ENCODE results near the gene TRMU. TPM values are rescaled to one million over a fixed set of nuclear protein-coding genes. Genes with fewer than 3 reads are reported as not detected.

The TRMU gene, protein sequence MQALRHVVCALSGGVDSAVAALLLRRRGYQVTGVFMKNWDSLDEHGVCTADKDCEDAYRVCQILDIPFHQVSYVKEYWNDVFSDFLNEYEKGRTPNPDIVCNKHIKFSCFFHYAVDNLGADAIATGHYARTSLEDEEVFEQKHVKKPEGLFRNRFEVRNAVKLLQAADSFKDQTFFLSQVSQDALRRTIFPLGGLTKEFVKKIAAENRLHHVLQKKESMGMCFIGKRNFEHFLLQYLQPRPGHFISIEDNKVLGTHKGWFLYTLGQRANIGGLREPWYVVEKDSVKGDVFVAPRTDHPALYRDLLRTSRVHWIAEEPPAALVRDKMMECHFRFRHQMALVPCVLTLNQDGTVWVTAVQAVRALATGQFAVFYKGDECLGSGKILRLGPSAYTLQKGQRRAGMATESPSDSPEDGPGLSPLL
- total RNA-seq (10 to 100 TPM; 14.3 to 34.4 TPM), polyA plus RNA-seq (10 to 100 TPM; 18.1 to 19.2 TPM)

DNA sequence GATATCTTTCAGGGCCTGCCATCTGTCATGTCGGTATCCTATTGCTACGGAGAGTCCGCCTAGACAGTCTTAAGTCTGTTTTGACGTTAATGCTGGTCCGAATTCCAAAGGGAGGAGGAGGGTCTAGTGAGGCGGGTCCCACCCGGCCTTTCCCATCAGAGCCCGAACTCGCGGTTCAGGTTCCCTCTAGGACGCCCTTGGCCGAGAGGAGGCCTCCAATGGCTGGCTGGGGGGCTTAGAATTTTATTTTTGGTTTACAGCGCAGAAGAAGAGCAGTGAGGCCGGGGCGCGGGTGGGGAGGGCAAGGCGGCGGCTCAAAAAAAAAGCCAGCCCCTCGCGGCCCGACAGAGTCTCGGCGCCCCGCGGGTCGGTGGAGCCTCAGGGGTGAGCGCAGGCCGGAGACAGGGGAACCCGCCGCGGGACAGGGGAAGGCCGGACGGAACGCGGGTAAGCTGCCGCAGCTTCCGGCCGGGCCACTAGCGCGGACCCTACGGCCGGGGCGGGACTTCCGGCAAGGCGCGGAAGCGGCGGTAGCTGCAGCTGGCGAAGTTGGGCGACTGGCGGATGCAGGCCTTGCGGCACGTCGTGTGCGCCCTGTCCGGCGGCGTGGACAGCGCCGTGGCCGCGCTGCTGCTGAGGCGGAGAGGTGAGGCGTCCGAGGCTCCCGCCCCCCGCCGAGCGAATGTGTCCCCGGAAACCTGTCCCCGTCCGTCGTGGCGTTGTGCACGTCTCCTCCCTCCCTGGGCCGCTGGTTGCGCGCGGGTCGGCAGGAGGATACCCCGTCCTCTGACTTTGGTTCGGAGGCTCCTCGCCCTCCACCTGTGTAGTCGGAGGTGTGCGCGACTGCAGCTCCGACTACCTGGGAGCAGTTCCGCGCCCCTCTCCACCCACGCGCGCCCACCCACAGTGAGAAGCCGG is at the start of gene TRMU:
TSS of gene TRMU (plus strand) at position 514 of the 918 bp plus-strand sequence. CDS start at position 565, 51 bp downstream.
- H3K27me3 ChIP-seq (ENCODE audit: control insufficient read depth in 4 of 4, insufficient read depth in 4 of 4, low read length in 3 of 4) = no peaks in the 10 kb centered on the region
- WGBS = 2% methylated on average over 93 of the region's 93 CpGs
- H3K4me1 ChIP-seq (ENCODE audit: control insufficient read depth in 4 of 4, insufficient read depth in 4 of 4, low read length in 3 of 4) = peaks cover 0 to 20% (median 10%) of the 10 kb centered on the region in 4 donors
- TF ChIP-seq, protein P1, sequence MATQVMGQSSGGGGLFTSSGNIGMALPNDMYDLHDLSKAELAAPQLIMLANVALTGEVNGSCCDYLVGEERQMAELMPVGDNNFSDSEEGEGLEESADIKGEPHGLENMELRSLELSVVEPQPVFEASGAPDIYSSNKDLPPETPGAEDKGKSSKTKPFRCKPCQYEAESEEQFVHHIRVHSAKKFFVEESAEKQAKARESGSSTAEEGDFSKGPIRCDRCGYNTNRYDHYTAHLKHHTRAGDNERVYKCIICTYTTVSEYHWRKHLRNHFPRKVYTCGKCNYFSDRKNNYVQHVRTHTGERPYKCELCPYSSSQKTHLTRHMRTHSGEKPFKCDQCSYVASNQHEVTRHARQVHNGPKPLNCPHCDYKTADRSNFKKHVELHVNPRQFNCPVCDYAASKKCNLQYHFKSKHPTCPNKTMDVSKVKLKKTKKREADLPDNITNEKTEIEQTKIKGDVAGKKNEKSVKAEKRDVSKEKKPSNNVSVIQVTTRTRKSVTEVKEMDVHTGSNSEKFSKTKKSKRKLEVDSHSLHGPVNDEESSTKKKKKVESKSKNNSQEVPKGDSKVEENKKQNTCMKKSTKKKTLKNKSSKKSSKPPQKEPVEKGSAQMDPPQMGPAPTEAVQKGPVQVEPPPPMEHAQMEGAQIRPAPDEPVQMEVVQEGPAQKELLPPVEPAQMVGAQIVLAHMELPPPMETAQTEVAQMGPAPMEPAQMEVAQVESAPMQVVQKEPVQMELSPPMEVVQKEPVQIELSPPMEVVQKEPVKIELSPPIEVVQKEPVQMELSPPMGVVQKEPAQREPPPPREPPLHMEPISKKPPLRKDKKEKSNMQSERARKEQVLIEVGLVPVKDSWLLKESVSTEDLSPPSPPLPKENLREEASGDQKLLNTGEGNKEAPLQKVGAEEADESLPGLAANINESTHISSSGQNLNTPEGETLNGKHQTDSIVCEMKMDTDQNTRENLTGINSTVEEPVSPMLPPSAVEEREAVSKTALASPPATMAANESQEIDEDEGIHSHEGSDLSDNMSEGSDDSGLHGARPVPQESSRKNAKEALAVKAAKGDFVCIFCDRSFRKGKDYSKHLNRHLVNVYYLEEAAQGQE (IDR thresholded peaks at IDR 0.05) = peak; percentile 35
- TF ChIP-seq NR2F2 (IDR thresholded peaks at IDR 0.05) = no peak
- TF ChIP-seq TAF1 (conservative IDR thresholded peaks at IDR 0.05) = peak; percentile 19
- TF ChIP-seq YY1 (IDR thresholded peaks at IDR 0.05) = peak; percentile 49
- no peak for TF ChIP-seq FOXA1 (IDR thresholded peaks at IDR 0.05)
- TF ChIP-seq GABPA (IDR thresholded peaks at IDR 0.05 in 1 of 2, conservative IDR thresholded peaks at IDR 0.05 in 1 of 2) = peak; percentile 74 to 94
- TF ChIP-seq FOXA2 (IDR thresholded peaks at IDR 0.05) = no peak
- H3K9me3 ChIP-seq (ENCODE audit: control insufficient read depth in 4 of 4, low read length in 3 of 4) = no peaks in the 10 kb centered on the region
- DNase-seq (ENCODE audit: low spot score) = peak; percentile 85
- peaks cover 0 to 17% (median 15%) of the 10 kb centered on the region in 4 donors for H3K36me3 ChIP-seq (ENCODE audit: control insufficient read depth in 4 of 4, insufficient read depth in 3 of 4, low read depth in 1 of 4, low read length in 3 of 4)
- peak within 1 kb of the TSS; percentile 68 to 93 (median 89) for H3K4me3 ChIP-seq (ENCODE audit: low read depth in 1 of 3, low read length in 3 of 3)
- H3K9ac ChIP-seq (ENCODE audit: low read depth in 1 of 2, low read length in 2 of 2) = peak within 1 kb of the TSS; percentile 10 to 87
- peak within 1 kb of the TSS; percentile 74 to 87 for H3K27ac ChIP-seq (ENCODE audit: low read depth in 1 of 2, low read length in 2 of 2)

DNA sequence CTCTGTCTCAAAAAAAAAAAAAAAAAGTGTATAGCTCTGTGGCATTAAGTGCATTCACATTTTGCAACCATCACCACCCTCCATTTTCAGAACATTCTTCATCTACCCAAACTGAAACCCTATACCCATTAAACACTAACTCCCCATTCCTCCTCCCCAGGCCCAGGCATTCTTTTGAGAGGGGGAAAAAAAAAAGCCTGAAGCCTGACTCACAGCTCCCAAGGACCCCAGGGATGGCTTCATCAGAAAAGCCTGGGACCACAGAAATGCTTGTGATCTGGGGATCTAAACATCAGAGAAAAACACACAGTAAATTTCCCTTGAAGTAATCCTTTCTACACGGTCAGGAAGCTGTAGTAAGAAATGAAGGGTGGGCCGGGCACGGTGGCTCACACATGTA is 49.5 kb upstream of the TRMU start:
- H3K4me1 ChIP-seq (ENCODE audit: control insufficient read depth in 4 of 4, insufficient read depth in 4 of 4, low read length in 3 of 4) = peaks cover 0 to 4% (median 2%) of the 10 kb centered on the region in 4 donors
- H3K9ac ChIP-seq (ENCODE audit: low read depth in 1 of 2, low read length in 2 of 2) = no peak overlapping the region
- H3K27me3 ChIP-seq (ENCODE audit: control insufficient read depth in 4 of 4, insufficient read depth in 4 of 4, low read length in 3 of 4) = no peaks in the 10 kb centered on the region
- DNase-seq (ENCODE audit: low spot score) = no peak
- 99% methylated on average over 3 of the region's 3 CpGs for WGBS
- peaks cover 42 to 94% (median 76%) of the 10 kb centered on the region in 4 donors for H3K36me3 ChIP-seq (ENCODE audit: control insufficient read depth in 4 of 4, insufficient read depth in 3 of 4, low read depth in 1 of 4, low read length in 3 of 4)
- no peak overlapping the region for H3K4me3 ChIP-seq (ENCODE audit: low read depth in 1 of 3, low read length in 3 of 3)
- no peak for TF ChIP-seq GABPA (IDR thresholded peaks at IDR 0.05 in 1 of 2, conservative IDR thresholded peaks at IDR 0.05 in 1 of 2)
- TF ChIP-seq, protein P2, sequence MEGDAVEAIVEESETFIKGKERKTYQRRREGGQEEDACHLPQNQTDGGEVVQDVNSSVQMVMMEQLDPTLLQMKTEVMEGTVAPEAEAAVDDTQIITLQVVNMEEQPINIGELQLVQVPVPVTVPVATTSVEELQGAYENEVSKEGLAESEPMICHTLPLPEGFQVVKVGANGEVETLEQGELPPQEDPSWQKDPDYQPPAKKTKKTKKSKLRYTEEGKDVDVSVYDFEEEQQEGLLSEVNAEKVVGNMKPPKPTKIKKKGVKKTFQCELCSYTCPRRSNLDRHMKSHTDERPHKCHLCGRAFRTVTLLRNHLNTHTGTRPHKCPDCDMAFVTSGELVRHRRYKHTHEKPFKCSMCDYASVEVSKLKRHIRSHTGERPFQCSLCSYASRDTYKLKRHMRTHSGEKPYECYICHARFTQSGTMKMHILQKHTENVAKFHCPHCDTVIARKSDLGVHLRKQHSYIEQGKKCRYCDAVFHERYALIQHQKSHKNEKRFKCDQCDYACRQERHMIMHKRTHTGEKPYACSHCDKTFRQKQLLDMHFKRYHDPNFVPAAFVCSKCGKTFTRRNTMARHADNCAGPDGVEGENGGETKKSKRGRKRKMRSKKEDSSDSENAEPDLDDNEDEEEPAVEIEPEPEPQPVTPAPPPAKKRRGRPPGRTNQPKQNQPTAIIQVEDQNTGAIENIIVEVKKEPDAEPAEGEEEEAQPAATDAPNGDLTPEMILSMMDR (IDR thresholded peaks at IDR 0.05; ENCODE audit: low read depth, low read length, missing input control) = no peak
- TF ChIP-seq EGR1 (IDR thresholded peaks at IDR 0.05; ENCODE audit: low read depth in 2 of 2) = no peak
- no peak for TF ChIP-seq FOXA2 (IDR thresholded peaks at IDR 0.05)
- no peak for TF ChIP-seq NR2F2 (IDR thresholded peaks at IDR 0.05)
- no peak for TF ChIP-seq FOXA1 (IDR thresholded peaks at IDR 0.05)
- H3K9me3 ChIP-seq (ENCODE audit: control insufficient read depth in 4 of 4, low read length in 3 of 4) = no peaks in the 10 kb centered on the region
- no peak overlapping the region for H3K27ac ChIP-seq (ENCODE audit: low read depth in 1 of 2, low read length in 2 of 2)

Data from liver (tissue), 9 donors.